ENCODE results near the gene PLCL2. TPM values are rescaled to one million over a fixed set of nuclear protein-coding genes. Genes with fewer than 3 reads are reported as not detected.

Gene PLCL2
- total RNA-seq, 1 donor from 2014 or later, result 5.6 TPM

- H3K27me3 ChIP-seq, result no peaks in the 10 kb centered on the region
- H3K36me3 ChIP-seq, result no peaks in the 10 kb centered on the region
- TF ChIP-seq POLR2AphosphoS5 (IDR thresholded peaks at IDR 0.05; ENCODE audit: insufficient read depth in 1 of 2, low read depth in 1 of 2) (no peak), CTCF (IDR thresholded peaks at IDR 0.05) (no peak), POLR2A (IDR thresholded peaks at IDR 0.05) (no peak)
- no peak overlapping the region for H3K27ac ChIP-seq
- no peaks in the 10 kb centered on the region for H3K9me3 ChIP-seq
- no peaks in the 10 kb centered on the region for H3K4me1 ChIP-seq
- DNase-seq (ENCODE audit: extremely low spot score in 2 of 2), result no peak
- no peak overlapping the region for H3K4me3 ChIP-seq
- intact Hi-C loops (cut with DNase I), result no loop called here
Measured at GRCh38 chr3:16875876-16876550, 8.7 kb upstream of the PLCL2 start.

GRCh38 chr3:16877505-16877904 lies 7.2 kb upstream of the PLCL2 start:
- Histone ChIP-seq H3K9me3 (no peaks in the 10 kb centered on the region), H3K36me3 (no peaks in the 10 kb centered on the region), H3K4me3 (no peak overlapping the region), H3K4me1 (no peaks in the 10 kb centered on the region), H3K27me3 (no peaks in the 10 kb centered on the region), H3K27ac (no peak overlapping the region)
- no peak for TF ChIP-seq POLR2AphosphoS5 (IDR thresholded peaks at IDR 0.05; ENCODE audit: insufficient read depth in 1 of 2, low read depth in 1 of 2)
- TF ChIP-seq POLR2A (IDR thresholded peaks at IDR 0.05), result no peak
- TF ChIP-seq CTCF (IDR thresholded peaks at IDR 0.05), result no peak
- DNase-seq (ENCODE audit: extremely low spot score in 2 of 2), result no peak
- intact Hi-C loops (cut with DNase I), result no loop called here

GRCh38 chr3:16877911-16878310 lies 6.8 kb upstream of the PLCL2 start:
- no peak for TF ChIP-seq POLR2AphosphoS5 (IDR thresholded peaks at IDR 0.05; ENCODE audit: insufficient read depth in 1 of 2, low read depth in 1 of 2)
- peaks cover under 1% of the 10 kb centered on the region for H3K4me1 ChIP-seq
- no peak overlapping the region for H3K27ac ChIP-seq
- intact Hi-C loops (cut with DNase I), result no loop called here
- DNase-seq (ENCODE audit: extremely low spot score in 2 of 2), result no peak
- H3K27me3 ChIP-seq, result no peaks in the 10 kb centered on the region
- no peak overlapping the region for H3K4me3 ChIP-seq
- H3K9me3 ChIP-seq, result no peaks in the 10 kb centered on the region
- no peaks in the 10 kb centered on the region for H3K36me3 ChIP-seq

GRCh38 chr3:16881896-16882630 lies 2.7 kb upstream of the PLCL2 start:
- no peak overlapping the region for H3K4me3 ChIP-seq
- H3K4me1 ChIP-seq, result peaks cover 27% of the 10 kb centered on the region
- no peaks in the 10 kb centered on the region for H3K9me3 ChIP-seq
- no peak overlapping the region for H3K27ac ChIP-seq
- H3K36me3 ChIP-seq, result no peaks in the 10 kb centered on the region
- H3K27me3 ChIP-seq, result no peaks in the 10 kb centered on the region
- no peak for TF ChIP-seq POLR2A (IDR thresholded peaks at IDR 0.05)
- TF ChIP-seq CTCF (IDR thresholded peaks at IDR 0.05), result no peak
- TF ChIP-seq POLR2AphosphoS5 (IDR thresholded peaks at IDR 0.05; ENCODE audit: insufficient read depth in 1 of 2, low read depth in 1 of 2), result no peak
- intact Hi-C loops (cut with DNase I), result no loop called here
- no peak for DNase-seq (ENCODE audit: extremely low spot score in 2 of 2)

- H3K4me3 ChIP-seq, result peak overlapping the region in 1 of 2 donors; percentile 89
- intact Hi-C loops (cut with DNase I), result no loop called here
Measured at GRCh38 chr3:16883057-16883722, 1.6 kb upstream of the PLCL2 start.

More at GRCh38 chr3:16883057-16883722, 1.6 kb upstream of the PLCL2 start:
- TF ChIP-seq CTCF (IDR thresholded peaks at IDR 0.05), result no peak
- no peak for TF ChIP-seq POLR2AphosphoS5 (IDR thresholded peaks at IDR 0.05; ENCODE audit: insufficient read depth in 1 of 2, low read depth in 1 of 2)
- no peak for TF ChIP-seq POLR2A (IDR thresholded peaks at IDR 0.05)
- H3K27me3 ChIP-seq, result no peaks in the 10 kb centered on the region
- no peaks in the 10 kb centered on the region for H3K36me3 ChIP-seq
- no peak for DNase-seq (ENCODE audit: extremely low spot score in 2 of 2)
- peaks cover 38% of the 10 kb centered on the region for H3K4me1 ChIP-seq
- no peaks in the 10 kb centered on the region for H3K9me3 ChIP-seq
- peak overlapping the region; percentile 95 for H3K27ac ChIP-seq

Data from vagina (tissue), 2 donors.